WTC11 (cell line): ENCODE results near the gene PAK5. TPM values are rescaled to one million over a fixed set of nuclear protein-coding genes. Genes with fewer than 3 reads are reported as not detected.

ENCODE experiments used
- ATAC-seq: fragments of 200-7000 bp; cut with Tn5 transposase; 2 replicates; pipeline ENCODE4 v1.10.0; 2021; ENCODE audit warnings: mild to moderate bottlenecking, moderate library complexity
- CTCF ChIA-PET: fragments of 300-600 bp; sonication (Branson Sonifier 250); formaldehyde crosslinking; loops from one replicate; lab custom pipeline; 2021; ENCODE audit warnings: antibody characterized with exemption; lab: Charles Lee
- POLR2A ChIA-PET: fragments of 350-600 bp; sonication (Branson Sonifier 250); formaldehyde crosslinking; loops from one replicate; lab custom pipeline; 2021; ENCODE audit warnings: antibody characterized with exemption; lab: Charles Lee
- DNase-seq: peaks from one replicate; pipeline ENCODE4 v3.0.0; 2021; ENCODE audit warnings: low spot score
- H3K27ac Mint-ChIP-seq: 2 replicates; pipeline ENCODE4 v1.8.0; 2021; ENCODE audit warnings: mixed read lengths
- H3K27me3 Mint-ChIP-seq: 2 replicates; pipeline ENCODE4 v1.8.0; 2021; ENCODE audit warnings: low read depth, mild to moderate bottlenecking, moderate library complexity, mixed read lengths
- H3K36me3 Mint-ChIP-seq: 2 replicates; pipeline ENCODE4 v1.8.0; 2021; ENCODE audit warnings: mixed read lengths
- H3K4me1 Mint-ChIP-seq: 2 replicates; pipeline ENCODE4 v1.8.0; 2022; ENCODE audit warnings: mixed read lengths
- H3K4me3 Mint-ChIP-seq: 2 replicates; pipeline ENCODE4 v1.8.0; 2021; ENCODE audit warnings: mild to moderate bottlenecking, moderate library complexity, mixed read lengths
- H3K9me3 Mint-ChIP-seq: 2 replicates; pipeline ENCODE4 v1.8.0; 2021; ENCODE audit warnings: mixed read lengths
- E2F4 ChIP-seq: sonication (generic); formaldehyde crosslinking; IDR thresholded peaks from 2 replicates; pipeline ENCODE4 v1.8.1; 2022; ENCODE audit warnings: low read depth, mild to moderate bottlenecking, moderate library complexity, missing genetic modification reagents, borderline replicate concordance
- E2F5 ChIP-seq: sonication (generic); formaldehyde crosslinking; IDR thresholded peaks from 2 replicates; pipeline ENCODE4 v1.8.1; 2022; ENCODE audit warnings: mild to moderate bottlenecking, moderate library complexity, missing genetic modification reagents
- ERG ChIP-seq: fragments of 250-450 bp; sonication (Bioruptor Pico); IDR thresholded peaks from 2 replicates; pipeline ENCODE4 v1.8.0; 2021; ENCODE audit warnings: mild to moderate bottlenecking
- FOXK1 ChIP-seq: sonication (generic); formaldehyde crosslinking; IDR thresholded peaks from 2 replicates; pipeline ENCODE4 v1.8.0; 2022; ENCODE audit warnings: mild to moderate bottlenecking, moderate library complexity, missing genetic modification reagents
- GRHL2 ChIP-seq: fragments of 250-450 bp; sonication (Bioruptor Pico); IDR thresholded peaks from 2 replicates; pipeline ENCODE4 v1.8.0; 2022; ENCODE audit warnings: mild to moderate bottlenecking, moderate library complexity; ENCODE audit not compliant: insufficient replicate concordance, severe bottlenecking
- HMGXB4 ChIP-seq: sonication (generic); formaldehyde crosslinking; IDR thresholded peaks from 2 replicates; pipeline ENCODE4 v1.8.1; 2023; ENCODE audit warnings: mild to moderate bottlenecking, moderate library complexity, missing genetic modification reagents
- IRF1 ChIP-seq: sonication (generic); formaldehyde crosslinking; IDR thresholded peaks from 2 replicates; pipeline ENCODE4 v1.8.0; 2023; ENCODE audit warnings: missing genetic modification reagents
- IRF2 ChIP-seq: sonication (generic); formaldehyde crosslinking; IDR thresholded peaks from 2 replicates; pipeline ENCODE4 v1.8.0; 2022; ENCODE audit warnings: low read depth, missing genetic modification reagents, borderline replicate concordance
- MAX ChIP-seq: sonication (generic); formaldehyde crosslinking; IDR thresholded peaks from 2 replicates; pipeline ENCODE4 v1.8.0; 2022; ENCODE audit warnings: mild to moderate bottlenecking, missing genetic modification reagents
- MXD4 ChIP-seq: fragments of 250-450 bp; sonication (Bioruptor Pico); IDR thresholded peaks from 2 replicates; pipeline ENCODE4 v1.8.0; 2021; ENCODE audit warnings: mild to moderate bottlenecking, moderate library complexity, borderline replicate concordance
- NR3C1 ChIP-seq: sonication (generic); formaldehyde crosslinking; conservative IDR thresholded peaks from 2 replicates; pipeline ENCODE4 v1.8.1; 2023; ENCODE audit warnings: low read depth, mild to moderate bottlenecking, missing genetic modification reagents
- OVOL2 ChIP-seq: fragments of 250-450 bp; sonication (Bioruptor Pico); IDR thresholded peaks from 2 replicates; pipeline ENCODE4 v1.9.0; 2021; ENCODE audit warnings: mild to moderate bottlenecking, borderline replicate concordance
- SMAD4 ChIP-seq: sonication (generic); formaldehyde crosslinking; IDR thresholded peaks from 2 replicates; pipeline ENCODE4 v1.8.0; 2022; ENCODE audit warnings: mild to moderate bottlenecking, missing genetic modification reagents
- SP1 ChIP-seq: sonication (generic); formaldehyde crosslinking; conservative IDR thresholded peaks from 2 replicates; pipeline ENCODE4 v1.8.1; 2022; ENCODE audit warnings: missing genetic modification reagents
- STAT6 ChIP-seq: sonication (generic); formaldehyde crosslinking; conservative IDR thresholded peaks from 2 replicates; pipeline ENCODE4 v1.8.1; 2023; ENCODE audit warnings: mild to moderate bottlenecking, low read depth, missing genetic modification reagents, moderate library complexity
- TCF7 ChIP-seq: sonication (generic); formaldehyde crosslinking; IDR thresholded peaks from 2 replicates; pipeline ENCODE4 v1.8.0; 2022; ENCODE audit warnings: mild to moderate bottlenecking, low read depth, missing genetic modification reagents, moderate library complexity
- ZNF416 ChIP-seq: fragments of 250-450 bp; sonication (Bioruptor Pico); IDR thresholded peaks from 2 replicates; pipeline ENCODE4 v1.9.0; 2021; ENCODE audit warnings: mild to moderate bottlenecking, inconsistent platforms
- ZNF512 ChIP-seq: sonication (generic); formaldehyde crosslinking; IDR thresholded peaks from 2 replicates; pipeline ENCODE4 v1.8.1; 2022; ENCODE audit warnings: missing genetic modification reagents, borderline replicate concordance
- ZSCAN18 ChIP-seq: fragments of 250-450 bp; sonication (Bioruptor Pico); IDR thresholded peaks from 2 replicates; pipeline ENCODE4 v2.1.2; 2022; ENCODE audit warnings: mild to moderate bottlenecking, moderate library complexity
- total RNA-seq: library from RNA; stranded (reverse); gene quantifications from 3 replicates; pipeline ENCODE4 v1.2.3, GENCODE V29; 2021

Gene PAK5
- total RNA-seq, 1 experiment from 2014 or later = 0.31 TPM

GRCh38 chr20:9500121-9500520 is 338.8 kb downstream of the PAK5 start:
- POLR2A ChIA-PET = no interaction called here
- no peak overlapping the region for H3K4me3 Mint-ChIP-seq
- 0 out of 2 replicates have a peak, but pooled peaks cover 6% of the 10 kb centered on the region for H3K9me3 Mint-ChIP-seq
- TF ChIP-seq SMAD4 (CRISPR knock-in tag) (no peak), SP1 (CRISPR knock-in tag) (no peak), E2F4 (no peak), STAT6 (CRISPR knock-in tag) (no peak), MAX (CRISPR knock-in tag) (no peak), IRF2 (no peak), HMGXB4 (no peak), E2F5 (CRISPR knock-in tag) (no peak)
- no peak for DNase-seq
- ATAC-seq = no peak
- CTCF ChIA-PET = interaction anchor here (1.4 kb wide), 1 partner anchor 92 kb away, joined by 3 read pairs; no protein-coding TSS in a partner anchor
- H3K4me1 Mint-ChIP-seq = peaks cover 6% of the 10 kb centered on the region
- peaks cover 30% of the 10 kb centered on the region for H3K27me3 Mint-ChIP-seq
- H3K36me3 Mint-ChIP-seq = no peaks in the 10 kb centered on the region
- H3K27ac Mint-ChIP-seq = no peak overlapping the region

- ChIA-PET POLR2A (no interaction called here), CTCF (interaction anchor here (0.9 to 1.4 kb wide), 3 partner anchors 31 to 111 kb away, joined by 3 to 5 read pairs (median 3); no protein-coding TSS in a partner anchor)
- H3K4me1 Mint-ChIP-seq = peaks cover 6% of the 10 kb centered on the region
- ATAC-seq (no peak), DNase-seq (no peak)
- H3K36me3 Mint-ChIP-seq = no peaks in the 10 kb centered on the region
- no peak overlapping the region for H3K27ac Mint-ChIP-seq
- H3K27me3 Mint-ChIP-seq = peaks cover 24% of the 10 kb centered on the region
- H3K9me3 Mint-ChIP-seq = 0 out of 2 replicates have a peak, but pooled peaks cover 10% of the 10 kb centered on the region
- no peak overlapping the region for H3K4me3 Mint-ChIP-seq
- TF ChIP-seq ZNF416 (CRISPR knock-in tag) (no peak), FOXK1 (CRISPR knock-in tag) (no peak), IRF1 (no peak), GRHL2 (no peak), ERG (CRISPR knock-in tag) (no peak), NR3C1 (CRISPR knock-in tag) (no peak), OVOL2 (CRISPR knock-in tag) (no peak), ZSCAN18 (CRISPR knock-in tag) (no peak), MXD4 (CRISPR knock-in tag) (no peak), ZNF512 (CRISPR knock-in tag) (no peak), TCF7 (CRISPR knock-in tag) (no peak)
Observed at GRCh38 chr20:9499126-9499899, 339.6 kb downstream of the PAK5 start.
